Stimulated activated naive CD8-positive, alpha-beta T cell treated with anti-CD3 and anti-CD28 coated beads, Interleukin-15, Interleukin-2, amounts not matched to agents 100 U/mL and 50 U/mL, for 24 hours (primary cell): Measurements from ENCODE around the gene FXYD2.

Experiments used
- ATAC-seq: fragments of 150-1000 bp; cut with Tn5 transposase; one replicate; pipeline ENCODE4 v1.10.0; 2021
- DNase-seq: peaks from one replicate; pipeline ENCODE4 v3.0.0; 2021

The FXYD2 gene

DNA sequence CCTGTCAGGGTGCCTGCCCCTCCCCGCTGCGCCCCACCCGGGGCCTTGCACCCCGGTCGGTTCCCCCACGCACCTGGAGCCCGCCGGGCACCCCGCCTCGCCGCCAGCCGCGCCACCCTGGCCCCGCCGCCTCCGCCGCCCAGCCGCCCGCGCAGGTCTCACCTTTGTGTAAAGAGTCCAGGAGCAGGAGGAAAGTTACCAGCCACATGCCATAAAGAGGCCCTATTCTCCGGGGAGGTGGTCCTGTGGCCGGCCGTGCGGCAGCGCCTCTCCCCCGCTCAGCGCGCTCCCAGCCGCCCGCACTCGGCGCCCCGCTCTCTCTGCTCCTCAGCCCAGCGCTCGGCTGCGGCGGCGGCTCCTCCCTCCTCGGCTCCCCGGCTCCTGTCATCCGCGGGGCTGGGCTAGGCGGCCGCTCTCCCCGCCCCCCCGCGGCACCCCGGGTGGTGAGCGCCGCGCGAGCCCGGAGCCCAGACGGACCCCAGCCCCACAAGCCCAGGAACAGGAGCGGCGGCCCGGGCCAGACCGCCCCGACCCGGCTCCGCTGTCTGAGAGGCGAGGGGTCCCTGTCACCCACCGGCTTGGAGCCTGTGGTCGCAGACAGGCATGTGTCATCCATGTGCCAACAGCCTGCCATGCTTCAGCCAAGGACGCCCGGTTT is 27.5 kb downstream of the FXYD2 start, which contains the start of gene DSCAML1:
DSCAML1 (minus strand) TSS at position 345 of the 658 bp plus-strand sequence; CDS start at position 208, 137 bp downstream.
- ATAC-seq: peak; percentile 52
- DNase-seq: peak; percentile 56

DNA sequence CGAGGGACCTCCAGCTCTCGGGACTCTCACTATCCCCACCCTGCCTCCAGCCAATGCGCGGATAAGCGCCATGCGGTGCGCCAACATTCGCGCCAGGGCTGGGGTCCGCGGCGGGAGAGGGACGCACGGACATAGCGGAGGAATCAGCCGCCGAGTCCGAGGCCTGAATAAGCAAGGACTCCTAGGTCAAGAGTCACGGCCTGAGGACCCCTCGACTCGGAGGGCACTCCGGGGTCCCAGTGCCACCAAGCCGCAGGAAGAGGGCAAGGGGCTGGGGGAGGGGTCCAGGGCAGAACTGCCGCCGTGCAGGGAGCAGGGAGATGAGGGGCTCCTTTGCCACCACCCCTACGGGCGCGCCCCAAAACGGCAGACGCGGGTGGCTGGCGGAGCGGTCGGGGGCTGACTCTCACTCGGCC is 28.1 kb downstream of the FXYD2 start:
- ATAC-seq (no peak), DNase-seq (no peak)

DNA sequence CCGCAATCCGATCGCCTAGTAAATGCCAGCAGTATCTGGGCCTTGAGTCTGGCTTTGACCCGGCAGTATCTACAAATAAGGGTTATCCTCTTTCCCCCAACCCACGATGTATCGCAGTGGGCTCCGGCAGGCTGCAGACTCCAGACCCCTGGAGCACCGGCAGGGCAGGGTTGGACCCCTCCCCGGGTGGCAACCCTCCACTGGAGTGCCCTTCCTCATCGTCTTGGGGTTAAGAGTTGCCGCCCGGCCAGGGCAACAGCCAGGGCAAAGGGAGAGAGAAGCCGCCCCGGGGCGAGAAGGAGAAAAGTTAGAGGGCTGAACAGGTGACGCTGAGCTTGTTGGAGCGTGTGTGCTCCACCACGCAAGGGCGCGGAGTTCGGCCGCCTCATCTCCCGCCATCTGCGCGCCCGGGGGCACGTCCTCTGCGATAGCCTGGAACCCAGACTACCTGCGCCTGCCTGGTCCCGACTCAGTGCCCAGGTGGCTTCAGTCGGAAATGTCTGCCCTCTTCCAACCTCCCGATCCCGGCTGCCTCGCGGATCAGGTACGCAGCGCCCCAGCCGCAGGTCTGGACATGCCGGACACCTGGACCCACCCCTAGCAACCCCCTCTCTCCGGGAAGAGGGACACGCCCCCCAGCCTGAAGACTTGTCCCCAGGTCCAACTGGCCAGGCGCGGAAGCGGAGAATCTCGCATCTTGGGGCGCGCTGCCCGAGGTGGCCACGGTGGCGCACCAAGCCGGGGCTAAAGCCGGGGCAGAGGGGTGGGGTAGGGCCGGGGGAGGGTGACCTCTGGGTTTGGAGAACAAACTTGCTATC is 28.7 kb downstream of the FXYD2 start:
- no peak for DNase-seq
- no peak for ATAC-seq

DNA sequence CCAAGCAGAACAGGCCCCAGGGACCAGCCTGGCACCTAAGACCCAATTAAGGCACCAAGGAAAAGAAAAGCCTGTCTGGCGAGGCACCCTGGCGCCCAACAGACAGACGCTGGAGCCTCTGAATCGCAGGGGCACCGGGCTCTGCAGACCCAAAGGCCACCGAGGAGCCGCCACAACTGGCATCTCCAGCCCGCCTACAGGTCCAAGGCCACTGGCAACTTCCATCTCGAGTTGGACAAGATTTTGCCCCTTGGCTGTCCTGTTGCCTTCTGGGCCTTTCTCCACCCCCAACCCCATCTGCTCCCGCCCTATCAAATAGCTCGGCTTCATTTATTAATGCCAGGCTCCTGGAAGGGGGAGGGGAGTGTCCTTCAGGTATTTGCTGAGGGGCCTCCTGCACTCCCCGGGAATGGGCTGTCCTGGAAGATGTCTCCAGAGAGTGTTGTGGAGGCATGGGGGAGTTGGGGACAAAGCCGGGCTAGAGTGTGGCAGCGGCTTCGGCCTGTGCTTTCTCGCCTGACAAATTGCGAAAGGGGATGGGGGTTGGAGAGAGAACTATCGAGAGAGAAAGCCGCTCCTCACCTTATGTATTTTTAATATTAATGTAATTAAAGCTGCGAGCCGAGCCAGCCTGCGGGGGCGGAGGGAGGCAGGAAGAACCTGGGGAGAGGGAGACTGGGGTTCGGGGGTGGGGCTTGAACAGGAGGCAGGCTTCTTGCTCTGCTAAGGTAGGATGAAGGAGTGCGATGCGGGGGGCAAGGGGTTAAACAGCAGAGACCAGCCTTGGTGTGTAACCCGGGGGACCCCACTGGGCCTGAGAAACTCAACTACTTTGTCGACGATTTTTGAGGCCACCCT is 29.5 kb downstream of the FXYD2 start:
- no peak for ATAC-seq

DNA sequence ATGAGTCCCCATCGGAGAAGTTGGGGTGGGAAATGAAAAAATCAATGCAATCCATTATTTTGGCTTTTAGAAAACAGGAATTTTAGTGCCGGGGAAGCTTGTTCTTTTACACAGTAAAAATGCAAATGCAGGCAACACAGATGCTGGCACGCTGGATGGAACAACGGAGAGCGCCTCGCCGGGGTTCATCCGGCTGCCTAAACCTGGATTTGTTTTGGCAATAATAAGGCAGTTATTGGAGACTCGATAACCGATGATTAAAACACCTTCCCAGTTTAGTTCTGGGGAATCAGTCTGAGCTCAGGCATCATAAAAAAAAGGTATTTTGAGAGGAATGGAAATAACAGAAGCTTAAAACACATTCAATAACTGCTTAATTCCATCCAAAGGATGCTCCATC is 30.4 kb downstream of the FXYD2 start:
- no peak for ATAC-seq
- DNase-seq: no peak

More for the DNA sequence above, 29.5 kb downstream of the FXYD2 start:
- no peak for DNase-seq

DNA sequence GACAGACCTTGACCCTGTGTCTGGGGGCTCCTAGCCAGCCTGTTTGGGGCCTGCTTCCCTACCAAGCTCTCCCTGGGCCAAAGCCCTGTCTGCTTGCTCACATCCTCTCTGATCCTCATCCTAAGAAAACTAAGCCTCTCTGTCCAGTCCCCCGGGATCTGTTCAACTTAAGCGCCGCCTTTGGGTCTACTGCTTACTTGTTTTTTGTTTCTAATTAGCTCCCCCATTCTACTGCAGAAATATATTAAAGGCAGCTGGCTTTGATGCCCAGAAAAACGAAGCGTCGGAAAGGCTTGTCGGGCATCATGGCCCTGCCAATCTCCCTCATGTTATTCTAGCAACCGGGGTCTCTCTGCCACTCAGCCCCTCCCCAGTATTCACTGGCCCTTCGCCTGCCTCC is 31.0 kb downstream of the FXYD2 start:
- no peak for ATAC-seq
- DNase-seq: no peak

DNA sequence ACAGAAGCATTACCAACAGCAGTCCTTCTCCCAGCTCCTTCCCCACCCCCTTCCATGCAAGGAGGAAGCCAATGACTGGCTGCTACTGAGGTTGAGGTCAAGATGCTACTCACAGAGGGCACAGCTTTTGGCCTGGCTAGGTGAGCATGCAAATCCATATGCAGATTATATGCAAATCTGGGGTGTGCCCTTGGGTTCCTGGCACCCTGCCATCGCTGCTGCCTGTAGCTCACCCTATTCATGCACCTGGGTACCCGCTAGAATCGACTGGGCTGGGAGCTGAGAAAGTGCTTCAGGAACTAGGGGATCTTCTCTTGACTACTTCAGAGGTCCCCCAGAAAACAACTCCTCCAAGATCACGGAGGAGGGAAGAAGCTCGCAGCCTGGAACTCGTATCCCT is 31.6 kb downstream of the FXYD2 start:
- ATAC-seq (no peak), DNase-seq (no peak)

DNA sequence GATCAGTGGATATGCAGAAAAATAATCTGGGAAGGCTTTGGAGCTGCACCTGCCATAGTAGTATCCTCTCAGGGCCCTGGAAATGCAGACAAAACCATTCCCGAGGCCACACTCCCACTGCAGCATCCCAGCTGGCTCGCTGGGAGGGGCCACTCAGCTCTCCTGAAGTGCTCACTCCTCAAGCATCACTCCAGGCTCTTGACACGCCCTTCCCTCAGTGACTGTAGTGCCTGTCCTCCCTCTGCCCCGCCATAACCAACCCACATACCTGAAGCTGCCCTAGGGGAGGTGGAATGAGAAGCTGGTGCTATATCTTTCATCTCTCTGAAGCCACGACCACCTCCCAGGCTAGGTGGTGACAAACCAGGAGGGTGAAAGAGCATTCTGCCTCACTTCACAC is 32.3 kb downstream of the FXYD2 start:
- no peak for ATAC-seq
- DNase-seq: no peak

DNA sequence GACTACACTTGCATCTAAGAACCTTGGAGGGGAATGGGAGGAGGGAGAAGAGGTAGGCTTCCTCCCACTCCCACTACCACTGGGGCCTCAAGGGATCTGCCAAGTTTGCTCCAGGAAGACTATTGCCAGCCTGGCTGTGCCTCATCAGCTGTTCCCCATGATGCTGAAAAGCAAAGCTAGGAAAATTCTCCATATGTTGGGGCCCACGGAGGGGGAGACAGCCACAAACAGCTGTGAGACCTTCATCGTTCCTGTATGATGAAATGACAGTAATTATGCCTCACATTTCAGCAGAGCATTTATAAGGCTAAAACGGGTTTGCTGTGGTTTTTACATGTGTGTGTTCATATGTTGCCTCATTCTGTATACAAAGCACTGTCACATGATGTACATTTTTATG is 34.3 kb downstream of the FXYD2 start:
- ATAC-seq: no peak
- DNase-seq: no peak

DNA sequence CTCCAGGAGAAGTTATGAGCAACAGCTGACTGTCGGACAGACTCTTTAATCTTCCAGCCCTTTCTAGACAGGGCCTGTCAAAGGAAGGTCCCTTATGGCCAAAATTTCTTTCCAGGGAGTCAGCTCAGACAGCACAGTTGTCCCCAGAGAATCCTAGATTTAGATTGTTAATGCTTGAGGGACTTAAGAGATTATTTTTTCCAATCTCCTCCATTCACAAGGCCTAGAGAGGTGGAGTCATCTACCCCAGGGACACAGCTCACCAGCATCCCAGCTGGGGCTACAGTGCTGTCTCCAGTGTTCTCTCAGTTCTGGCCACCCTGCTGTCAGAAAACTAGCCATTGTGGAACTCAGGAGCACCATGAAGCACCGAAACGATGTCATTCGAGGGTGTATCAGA is 35.3 kb downstream of the FXYD2 start:
- ATAC-seq: no peak
- no peak for DNase-seq

DNA sequence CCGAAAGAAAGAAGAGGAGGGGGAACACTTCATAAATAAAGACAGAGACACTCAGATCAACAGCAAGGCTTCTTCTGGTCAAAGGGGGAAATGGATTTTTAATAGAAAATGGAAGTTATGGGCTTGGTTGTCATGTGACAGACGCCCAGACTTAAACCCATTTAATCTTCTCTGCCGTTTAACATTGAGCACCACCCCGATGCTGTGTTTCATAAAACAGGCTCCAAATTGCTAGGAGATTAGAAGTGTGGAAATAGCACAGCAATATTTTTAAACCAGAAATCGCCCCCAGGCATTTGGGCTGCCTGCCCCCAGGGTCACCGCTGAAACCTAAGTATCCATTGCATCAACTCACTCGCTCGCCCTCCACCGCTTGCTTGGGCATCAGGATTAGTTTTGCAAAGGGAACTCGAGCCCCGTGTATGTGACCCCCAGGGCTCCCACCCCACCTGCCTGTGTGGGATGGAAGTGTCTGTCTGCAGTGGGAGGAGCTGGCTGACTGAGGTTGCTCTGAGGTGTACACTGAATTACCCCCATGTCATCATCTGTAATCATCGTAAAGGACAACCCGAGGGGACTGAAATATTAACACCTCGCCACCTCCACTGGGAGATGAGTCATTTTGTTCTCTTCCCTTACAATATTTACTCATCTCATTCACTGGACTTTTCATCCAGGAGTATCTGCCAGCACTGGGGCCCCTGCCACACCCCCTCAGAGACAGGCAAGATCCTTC is 38.2 kb downstream of the FXYD2 start:
- DNase-seq: no peak
- ATAC-seq: no peak

DNA sequence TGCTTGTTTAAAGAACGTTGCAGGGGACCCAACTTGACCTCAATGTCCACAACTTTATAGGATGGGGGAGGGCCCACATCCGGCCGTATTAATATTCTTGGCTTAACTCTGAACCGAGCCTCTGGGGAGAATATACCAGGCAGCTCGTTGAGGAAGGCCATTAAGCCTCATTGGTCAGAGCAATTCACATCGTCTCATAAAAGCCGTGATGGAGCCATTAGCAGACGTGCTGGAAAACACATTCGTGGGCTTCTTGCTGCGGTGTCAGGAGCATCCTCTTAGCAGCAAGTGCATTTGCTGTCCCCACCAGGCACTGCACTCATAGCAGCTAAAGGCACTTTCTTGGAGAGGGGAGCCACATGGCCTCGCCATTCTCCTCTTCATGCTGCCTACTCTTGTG is 42.4 kb downstream of the FXYD2 start:
- ATAC-seq (no peak), DNase-seq (no peak)

DNA sequence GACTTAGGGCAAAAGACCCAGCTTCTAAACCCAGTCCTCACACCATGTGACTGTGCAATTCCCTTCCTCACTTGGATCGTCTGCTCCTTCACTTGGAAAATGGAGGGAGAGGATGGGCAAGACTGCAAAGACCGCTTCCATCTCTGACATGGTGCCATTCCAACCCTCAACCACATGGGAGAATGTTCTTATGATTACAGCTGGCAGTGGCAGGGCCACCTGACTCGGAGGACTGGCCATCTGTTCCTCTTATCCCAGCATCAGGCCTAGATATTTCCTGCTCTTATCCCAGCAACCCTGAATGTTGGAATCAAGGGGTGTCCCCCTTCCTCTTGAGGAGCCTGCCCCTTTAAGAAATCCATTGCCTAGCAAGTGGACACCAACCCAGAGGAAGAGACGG is 42.9 kb downstream of the FXYD2 start:
- ATAC-seq: no peak
- DNase-seq: no peak

DNA sequence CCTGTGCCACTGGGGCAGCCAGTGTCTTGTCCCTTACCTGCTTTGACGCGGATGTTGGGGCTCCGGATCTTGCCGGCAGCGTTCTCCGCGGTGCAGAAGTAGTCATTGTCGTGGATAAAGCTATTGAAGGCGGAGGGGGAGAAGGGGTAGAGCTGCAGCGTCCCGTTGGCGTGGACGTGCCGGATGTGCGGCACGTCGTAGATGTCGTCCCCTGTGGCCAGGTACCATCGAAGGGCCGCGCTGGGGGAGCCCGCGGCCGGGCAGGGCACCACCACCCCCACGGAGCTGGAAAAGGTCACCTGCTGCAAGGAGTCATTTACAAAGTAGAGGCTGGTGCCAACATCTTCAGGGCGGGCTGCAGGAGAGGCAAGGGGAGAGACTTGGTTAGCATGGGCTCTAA is 44.1 kb downstream of the FXYD2 start:
- ATAC-seq: no peak
- DNase-seq: no peak

DNA sequence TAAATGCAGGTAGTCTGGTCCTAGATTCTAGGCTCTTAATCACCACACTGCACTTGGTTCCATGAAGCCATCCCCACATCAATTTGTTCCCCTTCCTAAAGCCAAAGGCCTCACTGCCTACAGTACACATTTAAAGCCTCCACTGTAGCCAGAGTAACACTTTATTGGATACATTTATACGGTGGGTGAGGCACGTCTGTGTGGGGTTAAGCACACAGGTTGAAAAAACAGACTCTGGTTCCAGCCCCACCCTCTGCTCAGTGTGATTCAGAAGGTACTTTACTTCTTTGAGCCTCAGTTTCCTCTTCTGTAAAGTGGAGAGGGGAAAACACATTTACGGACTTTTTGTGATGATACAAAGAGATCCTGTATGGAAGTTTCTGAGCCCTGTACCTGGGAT is 50.0 kb downstream of the FXYD2 start:
- DNase-seq (no peak), ATAC-seq (no peak)

DNA sequence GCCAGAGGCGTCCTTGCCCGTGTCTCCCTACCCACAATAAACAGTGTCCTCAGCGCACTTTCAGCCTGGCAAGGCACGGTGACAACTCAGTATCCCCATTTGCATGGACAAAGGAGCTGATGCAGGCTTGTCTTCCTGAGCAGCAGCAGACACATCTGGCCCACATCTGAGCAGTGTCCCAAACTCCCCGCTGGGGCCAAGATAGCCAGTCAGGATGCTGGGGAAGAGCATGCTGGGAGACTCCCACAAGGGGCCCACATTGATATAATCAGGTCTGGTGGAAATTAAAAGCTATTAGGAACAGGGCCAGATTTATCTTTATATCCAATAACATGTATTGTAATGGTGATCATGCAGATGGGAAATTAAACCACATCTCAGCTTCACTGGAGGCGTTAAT is 52.2 kb downstream of the FXYD2 start:
- DNase-seq: no peak
- no peak for ATAC-seq

DNA sequence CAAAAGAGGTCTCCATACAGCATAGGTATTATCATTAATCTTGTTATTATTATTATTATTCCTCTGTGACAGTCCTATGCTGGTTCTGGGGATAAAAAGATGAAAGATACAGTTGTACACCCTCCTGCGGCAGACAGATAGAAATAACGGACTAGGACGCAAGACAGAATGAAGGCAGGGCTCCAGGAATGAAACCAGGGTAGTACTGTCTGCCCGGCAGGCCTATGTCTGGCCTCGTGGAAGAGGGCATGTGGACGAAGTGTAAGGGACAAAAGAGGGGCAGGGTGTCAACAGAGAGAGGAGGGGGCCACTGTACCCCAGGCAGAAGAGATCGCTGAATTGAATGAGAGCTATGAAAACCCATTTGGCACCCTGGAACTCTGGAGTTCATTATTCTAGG is 52.7 kb downstream of the FXYD2 start:
- DNase-seq: no peak
- no peak for ATAC-seq

DNA sequence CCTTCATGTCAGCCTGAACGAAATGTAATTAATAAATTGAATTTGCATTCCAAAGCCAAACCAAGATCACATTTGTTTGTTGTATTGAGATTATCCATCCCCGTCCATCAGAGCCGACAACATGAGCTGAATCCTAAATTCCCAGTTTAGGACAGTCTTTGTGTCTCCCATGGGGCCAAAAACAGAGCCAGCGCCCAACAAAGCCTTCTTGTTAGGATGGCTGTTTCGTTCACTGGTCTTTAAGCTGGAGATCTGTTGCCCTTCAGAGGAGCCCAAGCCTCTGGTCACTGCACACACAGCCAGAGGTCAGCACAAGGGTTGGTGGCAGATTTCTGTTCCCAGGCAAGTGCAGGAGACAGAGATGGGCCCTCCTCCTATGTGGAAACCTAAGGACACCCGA is 53.3 kb downstream of the FXYD2 start:
- DNase-seq: no peak
- no peak for ATAC-seq

DNA sequence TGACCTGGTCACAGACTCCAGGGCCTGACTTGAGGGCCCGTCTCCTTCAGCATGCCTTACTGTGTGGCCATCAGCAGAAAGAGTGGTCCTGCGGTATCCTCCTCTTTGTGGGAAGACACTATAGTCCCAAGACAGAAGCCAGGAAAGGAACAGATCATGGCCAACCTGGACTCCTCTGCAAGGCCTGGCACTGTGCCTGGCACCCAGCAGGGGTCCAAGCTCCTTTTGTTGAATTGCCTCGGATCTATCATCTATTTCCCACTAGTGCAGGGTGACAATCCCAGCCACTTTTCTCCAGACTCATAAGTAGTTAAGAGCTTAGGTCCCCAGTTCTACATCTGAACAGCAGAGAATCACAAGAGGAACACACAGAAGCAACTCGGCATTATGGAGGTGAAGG is 54.5 kb downstream of the FXYD2 start:
- no peak for ATAC-seq
- no peak for DNase-seq
